Lower lobe of right lung (tissue), 2 donors: ENCODE results near the gene ZFHX3. TPM values are rescaled to one million over a fixed set of nuclear protein-coding genes. Genes with fewer than 3 reads are reported as not detected.
"Not testable (repeated sequence)": the region's sequence is repeated elsewhere in the genome, so short reads cannot be mapped to it uniquely, and the experiment has no call there.

Experiments
- ATAC-seq, 2 donors: fragments of 200-7000 bp; cut with Tn5 transposase; one replicate each; pipeline ENCODE4 v1.9.1; 2020 to 2022; ENCODE audit warnings: mild to moderate bottlenecking in 2 of 2, moderate library complexity in 2 of 2
- DNase-seq: peaks from one replicate; pipeline ENCODE4 v3.0.0-alpha.2; 2020
- H3K27ac ChIP-seq: fragments of 200-600 bp; one replicate; pipeline ENCODE4 v1.8.0; 2022
- H3K27me3 ChIP-seq: fragments of 200-600 bp; one replicate; pipeline ENCODE4 v1.8.0; 2022; ENCODE audit warnings: low read depth
- H3K36me3 ChIP-seq: fragments of 200-600 bp; one replicate; pipeline ENCODE4 v1.8.0; 2022; ENCODE audit warnings: mild to moderate bottlenecking
- H3K4me1 ChIP-seq: fragments of 200-600 bp; one replicate; pipeline ENCODE4 v1.8.0; 2022
- H3K4me3 ChIP-seq: fragments of 200-600 bp; one replicate; pipeline ENCODE4 v1.8.0; 2022; ENCODE audit warnings: mild to moderate bottlenecking
- H3K9me3 ChIP-seq: fragments of 200-600 bp; one replicate; pipeline ENCODE4 v1.8.0; 2022
- intact Hi-C: fragments of 100-400 bp; cut with DNase I; formaldehyde crosslinking; loops from one replicate; pipeline ENCODE4 v1.11.0; 2022
- total RNA-seq: library from RNA; stranded (reverse); fragmentation: NEBNext Ultra II Directional; extraction: Animal tissue kit (Norgen Biotek cat#: 25700); gene quantifications from one replicate; pipeline ENCODE4 v1.2.1, GENCODE V29; 2021
- TF ChIP-seq, protein P1 (sequence below): fragments of 200-600 bp; IDR thresholded peaks from one replicate; pipeline ENCODE4 v1.8.0; 2022; ENCODE audit warnings: antibody characterized with exemption, mild to moderate bottlenecking
- donor health status: DM: no; HTN: yes; CAD: no; lungs with severe emphysema.

The ZFHX3 gene
- total RNA-seq, 1 donor from 2014 or later = 29.3 TPM

DNA sequence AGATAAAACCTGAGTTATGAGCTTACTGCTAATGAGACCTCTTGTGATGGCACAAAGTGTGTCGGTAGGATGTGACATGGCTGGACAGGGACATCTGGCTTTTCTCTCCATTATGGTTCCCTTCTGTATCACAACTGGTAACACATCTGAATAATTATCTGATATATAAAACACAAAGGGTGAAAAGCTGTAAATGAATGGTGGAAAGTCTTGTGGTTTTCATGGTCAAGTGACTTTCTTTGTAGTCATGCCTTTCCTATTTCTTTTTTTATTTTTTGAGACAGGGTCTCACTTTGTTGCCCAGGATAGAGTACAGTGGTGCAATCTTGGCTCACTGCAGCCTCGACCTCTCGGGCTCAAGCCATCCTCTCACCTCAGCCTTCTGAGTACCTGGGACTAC, 35.3 kb upstream of the ZFHX3 start:
- Histone ChIP-seq H3K4me1 (no peaks in the 10 kb centered on the region), H3K27ac (no peak overlapping the region), H3K36me3 (no peaks in the 10 kb centered on the region), H3K4me3 (no peak overlapping the region), H3K27me3 (no peaks in the 10 kb centered on the region), H3K9me3 (no peaks in the 10 kb centered on the region)
- ATAC-seq = no peak
- intact Hi-C loops = no loop called here
- DNase-seq = no peak
- TF ChIP-seq, protein P1, sequence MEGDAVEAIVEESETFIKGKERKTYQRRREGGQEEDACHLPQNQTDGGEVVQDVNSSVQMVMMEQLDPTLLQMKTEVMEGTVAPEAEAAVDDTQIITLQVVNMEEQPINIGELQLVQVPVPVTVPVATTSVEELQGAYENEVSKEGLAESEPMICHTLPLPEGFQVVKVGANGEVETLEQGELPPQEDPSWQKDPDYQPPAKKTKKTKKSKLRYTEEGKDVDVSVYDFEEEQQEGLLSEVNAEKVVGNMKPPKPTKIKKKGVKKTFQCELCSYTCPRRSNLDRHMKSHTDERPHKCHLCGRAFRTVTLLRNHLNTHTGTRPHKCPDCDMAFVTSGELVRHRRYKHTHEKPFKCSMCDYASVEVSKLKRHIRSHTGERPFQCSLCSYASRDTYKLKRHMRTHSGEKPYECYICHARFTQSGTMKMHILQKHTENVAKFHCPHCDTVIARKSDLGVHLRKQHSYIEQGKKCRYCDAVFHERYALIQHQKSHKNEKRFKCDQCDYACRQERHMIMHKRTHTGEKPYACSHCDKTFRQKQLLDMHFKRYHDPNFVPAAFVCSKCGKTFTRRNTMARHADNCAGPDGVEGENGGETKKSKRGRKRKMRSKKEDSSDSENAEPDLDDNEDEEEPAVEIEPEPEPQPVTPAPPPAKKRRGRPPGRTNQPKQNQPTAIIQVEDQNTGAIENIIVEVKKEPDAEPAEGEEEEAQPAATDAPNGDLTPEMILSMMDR = no peak

DNA sequence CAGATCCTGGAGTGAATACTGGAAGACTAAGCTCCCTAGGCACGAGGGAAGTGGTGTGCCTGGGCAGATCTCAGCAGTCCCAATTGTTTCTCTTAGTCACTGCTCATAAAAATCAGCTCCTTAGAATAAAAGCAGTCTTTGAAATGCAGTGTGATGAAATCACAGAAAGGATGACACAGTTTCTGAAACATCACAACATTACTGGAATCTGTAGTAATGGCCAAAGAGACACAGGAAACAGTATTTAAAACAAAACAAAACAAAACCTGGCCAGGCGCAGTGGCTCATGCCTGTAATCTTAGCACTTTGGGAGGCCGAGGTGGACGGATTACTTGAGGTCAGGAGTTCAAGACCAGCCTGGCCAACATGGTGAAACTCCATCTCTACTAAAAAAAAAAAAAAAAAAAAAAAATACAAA, 34.7 kb upstream of the ZFHX3 start:
- intact Hi-C loops, DNase-seq, H3K36me3 ChIP-seq, H3K27ac ChIP-seq, H3K4me3 ChIP-seq, H3K27me3 ChIP-seq, H3K4me1 ChIP-seq, H3K9me3 ChIP-seq: not testable (repeated sequence)
- ATAC-seq = peak in 1 of 2 donors; percentile 34

DNA sequence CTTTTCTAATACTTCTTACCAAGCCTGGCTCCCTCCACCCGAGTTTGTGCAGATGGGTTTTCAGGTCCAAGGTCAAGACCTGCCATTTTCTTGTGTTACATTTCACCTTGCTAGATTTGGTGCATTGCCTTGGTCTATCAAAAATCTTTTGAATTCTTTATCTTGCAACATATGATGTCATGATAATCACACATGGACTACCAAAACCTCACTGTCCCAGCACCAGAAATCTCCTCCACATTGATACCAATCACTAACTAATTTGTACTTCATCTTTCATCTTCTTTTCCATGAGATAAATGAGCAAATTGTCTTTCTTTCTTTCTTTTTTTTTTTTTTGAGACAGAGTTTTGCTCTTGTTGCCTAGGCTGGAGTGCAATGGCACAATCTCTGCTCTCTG, 33.0 kb upstream of the ZFHX3 start:
- Histone ChIP-seq H3K27me3 (no peaks in the 10 kb centered on the region), H3K27ac (no peak overlapping the region), H3K4me1 (no peaks in the 10 kb centered on the region), H3K4me3 (no peak overlapping the region), H3K36me3 (no peaks in the 10 kb centered on the region), H3K9me3 (no peaks in the 10 kb centered on the region)
- TF ChIP-seq, protein P1 = no peak
- intact Hi-C loops = no loop called here
- ATAC-seq (no peak), DNase-seq (no peak)

DNA sequence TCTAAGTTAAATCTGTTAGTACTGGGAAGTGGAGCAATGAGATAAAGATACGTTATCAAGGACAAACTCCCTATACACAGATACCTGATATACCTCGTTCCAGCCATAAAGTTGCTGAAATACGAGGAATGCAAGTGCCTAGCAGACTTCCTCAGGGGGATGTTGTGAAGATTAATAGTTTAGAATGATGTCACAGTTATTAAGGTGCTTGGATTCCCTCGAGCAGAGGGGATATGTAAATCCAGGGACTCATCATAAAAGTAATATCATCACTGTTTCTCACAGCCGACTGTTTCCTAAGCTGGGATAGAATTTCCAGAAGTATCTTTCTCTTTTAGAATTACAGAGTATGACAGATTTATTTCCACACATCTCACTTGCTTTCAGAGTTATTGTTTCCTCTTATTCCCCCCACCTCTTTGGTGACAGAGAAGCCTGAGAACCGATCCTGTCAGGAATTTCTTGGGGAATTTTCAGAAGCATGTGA, 28.4 kb upstream of the ZFHX3 start:
- Histone ChIP-seq H3K4me1 (peaks cover 3% of the 10 kb centered on the region), H3K9me3 (no peaks in the 10 kb centered on the region), H3K27me3 (no peaks in the 10 kb centered on the region), H3K36me3 (no peaks in the 10 kb centered on the region), H3K4me3 (no peak overlapping the region), H3K27ac (no peak overlapping the region)
- intact Hi-C loops = no loop called here
- DNase-seq = no peak
- no peak for ATAC-seq
- TF ChIP-seq, protein P1 = no peak

DNA sequence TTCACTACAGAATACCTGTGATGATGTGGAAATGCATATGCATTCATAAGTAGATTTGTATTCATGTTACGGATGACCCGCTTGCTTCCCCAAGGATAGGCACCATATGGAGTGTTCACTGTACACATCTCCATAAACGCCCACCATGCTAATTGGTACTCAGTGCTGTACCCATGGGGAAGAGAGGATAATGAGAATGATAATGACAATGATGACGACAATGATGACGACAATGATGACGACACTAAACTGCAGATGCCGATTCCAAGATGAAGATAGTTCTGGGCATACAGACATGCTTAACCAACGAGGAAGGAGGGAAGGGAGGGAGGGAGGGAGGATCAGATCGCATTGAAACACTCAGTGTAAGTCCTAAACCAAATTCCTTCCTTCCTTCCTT, 26.5 kb upstream of the ZFHX3 start:
- no peak overlapping the region for H3K27ac ChIP-seq
- no peaks in the 10 kb centered on the region for H3K36me3 ChIP-seq
- DNase-seq (no peak), ATAC-seq (no peak)
- H3K27me3 ChIP-seq = no peaks in the 10 kb centered on the region
- TF ChIP-seq, protein P1 = no peak
- no peaks in the 10 kb centered on the region for H3K9me3 ChIP-seq
- intact Hi-C loops = no loop called here
- H3K4me1 ChIP-seq = peaks cover 19% of the 10 kb centered on the region
- H3K4me3 ChIP-seq = no peak overlapping the region

DNA sequence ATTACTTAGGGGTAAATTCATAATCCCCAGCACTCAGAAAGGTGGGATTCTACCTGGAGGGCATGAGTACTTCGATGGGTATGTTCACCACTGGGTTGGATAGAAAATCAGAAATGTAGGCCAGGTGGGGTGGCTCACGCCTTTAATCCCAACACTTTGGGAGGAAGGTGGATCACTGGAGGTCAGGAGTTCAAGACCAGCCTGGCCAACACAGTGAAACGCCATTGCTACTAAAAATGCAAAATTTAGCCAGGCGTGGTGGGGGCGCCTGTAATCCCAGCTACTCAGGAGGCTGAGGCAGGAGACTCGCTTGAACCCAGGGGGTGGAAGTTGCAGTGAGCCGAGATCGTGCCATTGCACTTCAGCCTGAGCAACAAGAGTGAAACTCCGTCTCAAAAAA, 24.1 kb upstream of the ZFHX3 start:
- H3K36me3 ChIP-seq, ATAC-seq, H3K9me3 ChIP-seq, DNase-seq, H3K27ac ChIP-seq, H3K27me3 ChIP-seq, H3K4me3 ChIP-seq, intact Hi-C loops: not testable (repeated sequence)
- H3K4me1 ChIP-seq = peaks cover 42% of the 10 kb centered on the region
